AG08395 (cell line): ENCODE results near the gene APH1B.
"Not testable (repeated sequence)": the region's sequence is repeated elsewhere in the genome, so short reads cannot be mapped to it uniquely, and the experiment has no call there.

Experiments used
- DNase-seq: peaks from one replicate; pipeline ENCODE4 v3.0.0; 2012; ENCODE audit warnings: mixed read lengths, low spot score

The APH1B gene

GRCh38 chr15:63277038-63277892, at the start of gene APH1B:
TSS of gene APH1B (plus strand) at chr15:63277605. CDS start at chr15:63277624, 19 bp downstream.
- peak; percentile 83 for DNase-seq

GRCh38 chr15:63227689-63228088, 49.7 kb upstream of the APH1B start:
- DNase-seq, result no peak

- no peak for DNase-seq
Observed at GRCh38 chr15:63231206-63231605, 46.2 kb upstream of the APH1B start.

- DNase-seq, result no peak
Observed at GRCh38 chr15:63231706-63232105, 45.7 kb upstream of the APH1B start.

- no peak for DNase-seq
Observed at GRCh38 chr15:63232405-63232804, 45.0 kb upstream of the APH1B start.

GRCh38 chr15:63232943-63233342, 44.5 kb upstream of the APH1B start:
- DNase-seq, result no peak

- DNase-seq, result peak; percentile 48
Observed at GRCh38 chr15:63233667-63234423, 43.6 kb upstream of the APH1B start.

- DNase-seq, result no peak
Observed at GRCh38 chr15:63234451-63234870, 42.9 kb upstream of the APH1B start.

- no peak for DNase-seq
Observed at GRCh38 chr15:63236272-63236671, 41.1 kb upstream of the APH1B start.

- not testable (repeated sequence) for DNase-seq
Observed at GRCh38 chr15:63237086-63237485, 40.3 kb upstream of the APH1B start.

- DNase-seq, result no peak
Observed at GRCh38 chr15:63238171-63238570, 39.2 kb upstream of the APH1B start.

GRCh38 chr15:63238796-63239195, 38.6 kb upstream of the APH1B start:
- DNase-seq, result peak; percentile 56

GRCh38 chr15:63240109-63240508, 37.3 kb upstream of the APH1B start:
- no peak for DNase-seq

- no peak for DNase-seq
Observed at GRCh38 chr15:63241316-63241715, 36.1 kb upstream of the APH1B start.

GRCh38 chr15:63243101-63243500, 34.3 kb upstream of the APH1B start:
- DNase-seq, result peak; percentile 52

GRCh38 chr15:63243776-63244175, 33.6 kb upstream of the APH1B start:
- DNase-seq, result no peak

- no peak for DNase-seq
Observed at GRCh38 chr15:63244399-63244798, 33.0 kb upstream of the APH1B start.

- no peak for DNase-seq
Observed at GRCh38 chr15:63244976-63245645, 32.3 kb upstream of the APH1B start.

GRCh38 chr15:63246691-63247469, 30.5 kb upstream of the APH1B start:
- DNase-seq, result peak; percentile 57

- peak; percentile 94 for DNase-seq
Observed at GRCh38 chr15:63250312-63250965, 27.0 kb upstream of the APH1B start.

GRCh38 chr15:63251701-63252100, 25.7 kb upstream of the APH1B start:
- no peak for DNase-seq
